Measurements from ENCODE around the gene SLC24A4. TPM values are rescaled to one million over a fixed set of nuclear protein-coding genes. Genes with fewer than 3 reads are reported as not detected.

The SLC24A4 gene
- total RNA-seq, 1 donor from 2014 or later, result 0.26 TPM

- Mint-ChIP-seq H3K27me3 (ENCODE audit: low read depth) (no peaks in the 10 kb centered on the region), H3K4me1 (no peaks in the 10 kb centered on the region), H3K27ac (ENCODE audit: unreplicated experiment) (no peak overlapping the region), H3K9me3 (no peaks in the 10 kb centered on the region), H3K4me3 (no peak overlapping the region), H3K36me3 (ENCODE audit: low read depth) (no peaks in the 10 kb centered on the region)
- no peak for DNase-seq (ENCODE audit: low read depth, low spot score)
- TF ChIP-seq CTCF (conservative IDR thresholded peaks at IDR 0.05), result no peak
Measured at GRCh38 chr14:92451245-92451644, 128.3 kb downstream of the SLC24A4 start.

- no peak for TF ChIP-seq CTCF (conservative IDR thresholded peaks at IDR 0.05)
- no peak for DNase-seq (ENCODE audit: low read depth, low spot score)
- Mint-ChIP-seq H3K4me1 (peaks cover 3% of the 10 kb centered on the region), H3K27me3 (ENCODE audit: low read depth) (no peaks in the 10 kb centered on the region), H3K4me3 (no peak overlapping the region), H3K9me3 (no peaks in the 10 kb centered on the region), H3K27ac (ENCODE audit: unreplicated experiment) (no peak overlapping the region), H3K36me3 (ENCODE audit: low read depth) (no peaks in the 10 kb centered on the region)
Measured at GRCh38 chr14:92451755-92452154, 128.8 kb downstream of the SLC24A4 start.

- H3K4me1 Mint-ChIP-seq, result peaks cover 3% of the 10 kb centered on the region
- no peaks in the 10 kb centered on the region for H3K27me3 Mint-ChIP-seq (ENCODE audit: low read depth)
- no peak for DNase-seq (ENCODE audit: low read depth, low spot score)
- no peak for TF ChIP-seq CTCF (conservative IDR thresholded peaks at IDR 0.05)
- no peaks in the 10 kb centered on the region for H3K36me3 Mint-ChIP-seq (ENCODE audit: low read depth)
- H3K4me3 Mint-ChIP-seq, result no peak overlapping the region
- peak overlapping the region; percentile 81 for H3K27ac Mint-ChIP-seq (ENCODE audit: unreplicated experiment)
- no peaks in the 10 kb centered on the region for H3K9me3 Mint-ChIP-seq
Measured at GRCh38 chr14:92452471-92452870, 129.5 kb downstream of the SLC24A4 start.

GRCh38 chr14:92453691-92454090 lies 130.7 kb downstream of the SLC24A4 start:
- no peak overlapping the region for H3K27ac Mint-ChIP-seq (ENCODE audit: unreplicated experiment)
- H3K4me3 Mint-ChIP-seq, result no peak overlapping the region
- no peak for TF ChIP-seq CTCF (conservative IDR thresholded peaks at IDR 0.05)
- H3K9me3 Mint-ChIP-seq, result no peaks in the 10 kb centered on the region
- DNase-seq (ENCODE audit: low read depth, low spot score), result no peak
- H3K4me1 Mint-ChIP-seq, result peaks cover 3% of the 10 kb centered on the region
- no peaks in the 10 kb centered on the region for H3K36me3 Mint-ChIP-seq (ENCODE audit: low read depth)
- H3K27me3 Mint-ChIP-seq (ENCODE audit: low read depth), result no peaks in the 10 kb centered on the region

GRCh38 chr14:92455231-92455630 lies 132.3 kb downstream of the SLC24A4 start:
- peaks cover 3% of the 10 kb centered on the region for H3K4me1 Mint-ChIP-seq
- H3K27me3 Mint-ChIP-seq (ENCODE audit: low read depth), result no peaks in the 10 kb centered on the region
- H3K27ac Mint-ChIP-seq (ENCODE audit: unreplicated experiment), result no peak overlapping the region

More at GRCh38 chr14:92455231-92455630, 132.3 kb downstream of the SLC24A4 start:
- no peaks in the 10 kb centered on the region for H3K36me3 Mint-ChIP-seq (ENCODE audit: low read depth)
- H3K4me3 Mint-ChIP-seq, result no peak overlapping the region
- no peak for TF ChIP-seq CTCF (conservative IDR thresholded peaks at IDR 0.05)
- H3K9me3 Mint-ChIP-seq, result no peaks in the 10 kb centered on the region
- no peak for DNase-seq (ENCODE audit: low read depth, low spot score)
